HK-2 (cell line): ENCODE results near the gene OR4F17.
"Not testable (repeated sequence)": the region's sequence is repeated elsewhere in the genome, so short reads cannot be mapped to it uniquely, and the experiment has no call there.

ENCODE experiments used
- DNase-seq: peaks from one replicate; pipeline ENCODE4 v3.0.0-alpha.2; 2018; ENCODE audit not compliant: unreplicated experiment

The OR4F17 gene

GRCh38 chr19:106804-107203 lies at the start of gene OR4F17:
Gene OR4F17, plus strand, starts transcription at chr19:107104. Its CDS starts 3,575 bp downstream, at chr19:110679.
- DNase-seq: not testable (repeated sequence)

- not testable (repeated sequence) for DNase-seq
Measured at GRCh38 chr19:70793-71192, 36.1 kb upstream of the OR4F17 start.

GRCh38 chr19:82864-83263 lies 24.0 kb upstream of the OR4F17 start:
- DNase-seq: not testable (repeated sequence)

- not testable (repeated sequence) for DNase-seq
Measured at GRCh38 chr19:83626-84025, 23.3 kb upstream of the OR4F17 start.

GRCh38 chr19:90678-91077 lies 16.2 kb upstream of the OR4F17 start:
- not testable (repeated sequence) for DNase-seq

GRCh38 chr19:94794-95193 lies 12.1 kb upstream of the OR4F17 start:
- not testable (repeated sequence) for DNase-seq

GRCh38 chr19:97647-98046 lies 9.3 kb upstream of the OR4F17 start:
- DNase-seq: not testable (repeated sequence)

- DNase-seq: not testable (repeated sequence)
Measured at GRCh38 chr19:120443-121140, 13.7 kb downstream of the OR4F17 start.
